HCT116 (cell line): ENCODE data around the gene PARVG. TPM values are rescaled to one million over a fixed set of nuclear protein-coding genes. Genes with fewer than 3 reads are reported as not detected.

ENCODE experiments used
- ATAC-seq: fragments of 200-7000 bp; cut with Tn5 transposase; 2 replicates; pipeline ENCODE4 v1.9.1; 2020; ENCODE audit warnings: mild to moderate bottlenecking, moderate library complexity
- BruUV-seq: library from RNA; stranded (reverse); fragments of 400-500 nt; replicated peaks from 2 replicates; lab custom pipeline; 2021; lab: Mats Ljungman, UMichigan
- CTCF ChIA-PET: fragments of 300-600 bp; sonication (Branson Sonifier 250); formaldehyde crosslinking; loops from one replicate; lab custom pipeline; 2021; ENCODE audit warnings: antibody characterized with exemption; lab: Charles Lee
- POLR2A ChIA-PET: fragments of 300-600, 350-600 bp; sonication (Branson Sonifier 250); formaldehyde crosslinking; loops from one replicate; lab custom pipeline; 2021; ENCODE audit warnings: antibody characterized with exemption; lab: Charles Lee
- RAD21 ChIA-PET, 2 experiments: fragments of 300-600 bp; sonication (Branson Sonifier 250); formaldehyde crosslinking; loops; one replicate each; lab custom pipeline; 2023; ENCODE audit warnings: low total read pairs in 2 of 2; ENCODE audit not compliant: uncharacterized antibody in 2 of 2, unreplicated experiment in 2 of 2, low non-redundant PET in 1 of 2; lab: Charles Lee
- DNase-seq: peaks from one replicate; pipeline ENCODE4 v3.0.0-alpha.2; 2010; ENCODE audit warnings: low read depth, low spot score
- H2AFZ ChIP-seq: fragments of 200-600 bp; shearing (Covaris generic), sonication (generic); 2 replicates; pipeline ENCODE4 v1.6.1; 2017; ENCODE audit warnings: low read depth, mixed run types, mixed read lengths, antibody characterized with exemption, low read length; ENCODE audit not compliant: poor library complexity, severe bottlenecking
- H3K27ac ChIP-seq: 2 replicates; pipeline ENCODE4 v1.5.1; 2012; ENCODE audit warnings: low read depth, low read length
- H3K27me3 ChIP-seq: fragments of 200-600 bp; sonication (generic); 2 replicates; pipeline ENCODE4 v1.6.1; 2016; ENCODE audit warnings: mixed run types, low read length, mixed read lengths; ENCODE audit not compliant: insufficient read depth
- H3K36me3 ChIP-seq, 2 experiments: fragments of 200-500 bp in 1 of 2; fragments of 200-600 bp in 1 of 2; sonication (Bioruptor generic) in 1 of 2; sonication (generic) in 1 of 2; 2 replicates each; pipeline versions ENCODE4 v1.5.1 to v1.6.1; 2014 to 2016; ENCODE audit warnings: low read length in 2 of 2, inconsistent platforms in 1 of 2, mixed read lengths in 1 of 2, mixed run types in 1 of 2; ENCODE audit not compliant: insufficient read depth in 2 of 2, control insufficient read depth in 1 of 2
- H3K4me1 ChIP-seq, 2 experiments: fragments of 200-600 bp in 1 of 2; sonication (generic) in 1 of 2; 2 replicates each; pipeline versions ENCODE4 v1.5.1 to v1.6.1; 2012 to 2017; ENCODE audit warnings: low read length in 2 of 2, inconsistent platforms in 1 of 2, mild to moderate bottlenecking in 1 of 2, mixed read lengths in 1 of 2, mixed run types in 1 of 2, moderate library complexity in 1 of 2; ENCODE audit not compliant: insufficient read depth in 2 of 2, control insufficient read depth in 1 of 2
- H3K4me2 ChIP-seq: fragments of 200-600 bp; sonication (generic); 2 replicates; pipeline ENCODE4 v1.6.1; 2017; ENCODE audit warnings: mixed run types, low read length, mixed read lengths
- H3K4me3 ChIP-seq, 2 experiments: fragments of 200-600 bp in 1 of 2; sonication (generic) in 1 of 2; replicated peaks in 1 of 2; 2 replicates each; pipeline ENCODE4 v1.5.1; 2011 to 2016; ENCODE audit warnings: low read length in 2 of 2, control low read depth in 1 of 2, low read depth in 1 of 2, mild to moderate bottlenecking in 1 of 2, mixed read lengths in 1 of 2, mixed run types in 1 of 2
- H3K79me2 ChIP-seq: fragments of 200-600 bp; sonication (generic); 2 replicates; pipeline ENCODE4 v1.6.1; 2017; ENCODE audit warnings: mild to moderate bottlenecking, mixed run types, low read length, moderate library complexity, mixed read lengths; ENCODE audit not compliant: insufficient read depth
- H3K9ac ChIP-seq: fragments of 200-600 bp; sonication (generic); 2 replicates; pipeline ENCODE4 v1.6.1; 2016; ENCODE audit warnings: low read length, mixed read lengths
- H3K9me2 ChIP-seq: fragments of 200-600 bp; sonication (generic), shearing (Covaris generic); 2 replicates; pipeline ENCODE4 v1.6.1; 2017; ENCODE audit warnings: mixed run types, mild to moderate bottlenecking, moderate library complexity; ENCODE audit not compliant: insufficient read depth
- H3K9me3 ChIP-seq, 2 experiments: fragments of 200-500 bp in 1 of 2; fragments of 200-600 bp in 1 of 2; sonication (Bioruptor generic) in 1 of 2; sonication (generic) in 1 of 2; 2 replicates each; pipeline ENCODE4 v1.6.1; 2014 to 2017; ENCODE audit warnings: low read length in 2 of 2, mixed read lengths in 2 of 2, inconsistent platforms in 1 of 2, low read depth in 1 of 2, mild to moderate bottlenecking in 1 of 2, mixed run types in 1 of 2, moderate library complexity in 1 of 2; ENCODE audit not compliant: control insufficient read depth in 1 of 2, insufficient read depth in 1 of 2
- H4K20me1 ChIP-seq: fragments of 200-600 bp; sonication (generic), shearing (Covaris generic); 2 replicates; pipeline ENCODE4 v1.6.1; 2017; ENCODE audit warnings: mixed run types, mild to moderate bottlenecking, moderate library complexity; ENCODE audit not compliant: insufficient read depth
- CBX3 ChIP-seq: IDR thresholded peaks from 2 replicates; pipeline ENCODE4 v1.6.1; 2012; ENCODE audit warnings: low read depth
- EGR1 ChIP-seq: IDR thresholded peaks from 2 replicates; pipeline ENCODE4 v1.6.1; 2012; ENCODE audit warnings: low read depth
- FOSL1 ChIP-seq: IDR thresholded peaks from 2 replicates; pipeline ENCODE4 v1.6.1; 2012; ENCODE audit warnings: low read depth
- POLR2A ChIP-seq: IDR thresholded peaks from 2 replicates; pipeline ENCODE4 v1.7.0; 2011; ENCODE audit warnings: borderline replicate concordance; ENCODE audit not compliant: insufficient read depth, insufficient read length; ENCODE audit errors: extremely low read depth
- POLR2AphosphoS5 ChIP-seq: IDR thresholded peaks from 2 replicates; pipeline ENCODE4 v1.6.1; 2011; ENCODE audit warnings: mild to moderate bottlenecking, low read depth, low read length, moderate library complexity
- RAD21 ChIP-seq: IDR thresholded peaks from 2 replicates; pipeline ENCODE4 v1.6.1; 2012; ENCODE audit warnings: low read depth, mild to moderate bottlenecking
- REST ChIP-seq: IDR thresholded peaks from 2 replicates; pipeline ENCODE4 v1.6.1; 2012; ENCODE audit warnings: low read depth
- TCF7L2 ChIP-seq: IDR thresholded peaks from 2 replicates; pipeline ENCODE4 v1.7.0; 2011; ENCODE audit warnings: borderline replicate concordance, inconsistent platforms; ENCODE audit not compliant: insufficient read depth, insufficient read length; ENCODE audit errors: extremely low read depth
- YY1 ChIP-seq: IDR thresholded peaks from 2 replicates; pipeline ENCODE4 v1.6.1; 2011; ENCODE audit warnings: low read length, low read depth, moderate library complexity, mild to moderate bottlenecking; ENCODE audit not compliant: insufficient replicate concordance; ENCODE audit errors: extremely low read depth
- ZBTB33 ChIP-seq: IDR thresholded peaks from 2 replicates; pipeline ENCODE4 v1.6.1; 2011; ENCODE audit warnings: mild to moderate bottlenecking, low read length, moderate library complexity; ENCODE audit not compliant: insufficient replicate concordance; ENCODE audit errors: extremely low read depth
- ZFX ChIP-seq: fragments of 450-650 bp; IDR thresholded peaks from 2 replicates; pipeline ENCODE4 v1.6.1; 2017
- intact Hi-C: fragments of 100-400 bp; cut with micrococcal nuclease; formaldehyde crosslinking; loops from 2 replicates; pipeline ENCODE4 v1.10.0; 2022
- total RNA-seq: library from RNA; stranded (reverse); gene quantifications from one replicate; pipeline ENCODE4 v1.2.1, GENCODE V29; 2021; ENCODE audit not compliant: unreplicated experiment
- TF ChIP-seq, protein P1 (sequence below): IDR thresholded peaks from 2 replicates; pipeline ENCODE4 v1.6.1; 2012

The PARVG gene
- total RNA-seq, 1 experiment from 2014 or later = 0.57 TPM

DNA sequence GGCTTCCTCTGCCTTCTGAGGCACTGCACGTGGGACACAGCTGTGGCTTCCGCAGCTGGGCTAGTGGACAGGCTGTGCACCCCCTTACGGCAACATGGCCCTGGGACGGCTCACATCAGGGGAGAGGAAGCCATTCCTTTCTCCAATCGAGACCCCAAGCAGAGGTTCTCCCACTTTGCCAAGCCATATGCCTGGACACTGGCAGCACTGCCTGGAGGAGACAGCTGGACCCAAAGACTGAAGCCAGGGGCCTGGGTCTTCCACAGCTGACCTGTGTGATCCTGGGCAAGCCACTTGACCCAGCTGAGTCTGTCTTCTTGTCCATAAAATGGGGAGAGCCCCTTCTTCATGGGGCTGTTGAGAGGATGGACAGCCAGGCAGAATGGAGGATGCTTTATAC, 66.6 kb downstream of the PARVG start:
- Histone ChIP-seq H3K9me2 (no peaks in the 10 kb centered on the region), H2AFZ (no peak overlapping the region), H3K27me3 (0 out of 2 replicates have a peak, but pooled peaks cover 11% of the 10 kb centered on the region), H3K4me3 (no peak overlapping the region), H3K79me2 (no peaks in the 10 kb centered on the region), H3K9ac (no peak overlapping the region), H3K36me3 (no peaks in the 10 kb centered on the region), H3K9me3 (no peaks in the 10 kb centered on the region), H3K27ac (no peak overlapping the region), H3K4me1 (no peaks in the 10 kb centered on the region), H3K4me2 (no peak overlapping the region), H4K20me1 (no peaks in the 10 kb centered on the region)
- RAD21 ChIA-PET = no interaction called here
- DNase-seq (no peak), ATAC-seq (no peak)
- BruUV-seq = no TSS peak
- CTCF ChIA-PET = no interaction called here
- POLR2A ChIA-PET = no interaction called here
- no peak for TF ChIP-seq TCF7L2
- TF ChIP-seq EGR1 = no peak
- no peak for TF ChIP-seq POLR2AphosphoS5
- TF ChIP-seq, protein P1, sequence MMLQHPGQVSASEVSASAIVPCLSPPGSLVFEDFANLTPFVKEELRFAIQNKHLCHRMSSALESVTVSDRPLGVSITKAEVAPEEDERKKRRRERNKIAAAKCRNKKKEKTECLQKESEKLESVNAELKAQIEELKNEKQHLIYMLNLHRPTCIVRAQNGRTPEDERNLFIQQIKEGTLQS = no peak
- intact Hi-C loops = no loop called here

GRCh38 chr22:44247923-44248892, 67.5 kb downstream of the PARVG start:
- DNase-seq (no peak), ATAC-seq (no peak)
- CTCF ChIA-PET = no interaction called here
- intact Hi-C loops = no loop called here
- no peaks in the 10 kb centered on the region for H3K9me3 ChIP-seq
- no peaks in the 10 kb centered on the region for H3K79me2 ChIP-seq
- no TSS peak for BruUV-seq
- RAD21 ChIA-PET = no interaction called here
- H3K27ac ChIP-seq = no peak overlapping the region
- H3K9ac ChIP-seq = no peak overlapping the region
- POLR2A ChIA-PET = no interaction called here
- no peaks in the 10 kb centered on the region for H4K20me1 ChIP-seq
- H3K9me2 ChIP-seq = no peaks in the 10 kb centered on the region
- no peak overlapping the region for H3K4me2 ChIP-seq
- H3K27me3 ChIP-seq = 0 out of 2 replicates have a peak, but pooled peaks cover 6% of the 10 kb centered on the region
- no peaks in the 10 kb centered on the region for H3K4me1 ChIP-seq
- no peak overlapping the region for H3K4me3 ChIP-seq
- no peaks in the 10 kb centered on the region for H3K36me3 ChIP-seq
- no peak overlapping the region for H2AFZ ChIP-seq
- TF ChIP-seq YY1 (no peak), ZFX (no peak), ZBTB33 (no peak), POLR2A (no peak), FOSL1 (no peak), REST (no peak), RAD21 (no peak), CBX3 (no peak)
- TF ChIP-seq, protein P1 = no peak
